Ureter (tissue), 1 donor: ENCODE results near the gene ABCD2. TPM values are rescaled to one million over a fixed set of nuclear protein-coding genes. Genes with fewer than 3 reads are reported as not detected.
"Not testable (repeated sequence)": the region's sequence is repeated elsewhere in the genome, so short reads cannot be mapped to it uniquely, and the experiment has no call there.

Source experiments
- DNase-seq: peaks from one replicate; pipeline ENCODE4 v3.0.0-alpha.2; 2020; ENCODE audit warnings: low spot score
- total RNA-seq: library from RNA; stranded (reverse); gene quantifications from one replicate; pipeline ENCODE4 v1.2.4, GENCODE V29; 2023
- donor health status: DM: yes; HTN: yes; CAD: no.

ABCD2 gene
- 4.6 TPM for total RNA-seq

GRCh38 chr12:39619660-39620433 is at the start of gene ABCD2:
ABCD2 (minus strand) TSS chr12:39619803; CDS start chr12:39619615, 188 bp downstream.
- peak; percentile 77 for DNase-seq

- no peak for DNase-seq
Observed at GRCh38 chr12:39660101-39660500, 40.5 kb upstream of the ABCD2 start.

- DNase-seq, result no peak
Observed at GRCh38 chr12:39647383-39647782, 27.8 kb upstream of the ABCD2 start.

- no peak for DNase-seq
Observed at GRCh38 chr12:39646963-39647362, 27.4 kb upstream of the ABCD2 start.

- no peak for DNase-seq
Observed at GRCh38 chr12:39643052-39643451, 23.4 kb upstream of the ABCD2 start.

GRCh38 chr12:39638840-39639239 is 19.2 kb upstream of the ABCD2 start:
- no peak for DNase-seq

- DNase-seq, result no peak
Observed at GRCh38 chr12:39638178-39638577, 18.6 kb upstream of the ABCD2 start.

- no peak for DNase-seq
Observed at GRCh38 chr12:39632670-39633069, 13.1 kb upstream of the ABCD2 start.

DNA sequence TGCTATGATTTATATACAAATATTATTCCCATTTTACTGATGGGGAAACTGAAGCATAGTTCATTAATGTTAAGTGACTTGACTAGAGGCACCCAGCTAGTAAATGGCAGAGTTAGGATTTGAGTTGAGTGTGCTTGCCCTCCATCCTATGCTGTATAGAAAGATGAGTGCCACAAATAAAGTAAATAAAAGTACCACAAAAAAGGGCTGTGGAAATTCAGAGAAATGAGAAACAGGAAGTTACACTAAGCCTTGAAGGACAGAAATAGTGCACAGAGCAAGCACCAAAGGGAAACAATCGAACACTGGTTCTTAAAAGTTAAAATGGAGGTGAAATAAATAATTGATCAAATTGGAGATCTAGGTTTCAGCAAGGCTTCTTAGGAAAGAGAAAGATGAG is 9.2 kb upstream of the ABCD2 start:
- DNase-seq, result no peak

DNA sequence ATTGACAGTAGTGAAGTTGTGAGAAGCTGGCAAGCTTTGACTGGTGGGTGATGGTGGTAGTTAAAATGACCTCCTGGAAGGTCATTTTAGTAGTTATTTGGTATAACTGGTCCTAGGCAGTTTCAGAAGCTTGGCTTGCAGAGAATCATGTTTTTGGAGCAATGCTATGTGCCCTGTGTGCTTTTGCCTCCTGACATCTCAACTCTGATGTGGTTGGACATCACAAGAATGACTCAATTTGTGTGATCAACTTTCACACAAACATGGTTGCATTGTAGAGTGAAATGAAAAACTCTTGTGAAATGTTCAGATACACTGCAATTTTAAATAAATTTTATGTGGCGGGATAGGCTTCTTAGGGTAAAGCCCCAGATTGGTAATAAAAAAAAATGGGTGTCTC is 8.3 kb upstream of the ABCD2 start:
- no peak for DNase-seq

DNA sequence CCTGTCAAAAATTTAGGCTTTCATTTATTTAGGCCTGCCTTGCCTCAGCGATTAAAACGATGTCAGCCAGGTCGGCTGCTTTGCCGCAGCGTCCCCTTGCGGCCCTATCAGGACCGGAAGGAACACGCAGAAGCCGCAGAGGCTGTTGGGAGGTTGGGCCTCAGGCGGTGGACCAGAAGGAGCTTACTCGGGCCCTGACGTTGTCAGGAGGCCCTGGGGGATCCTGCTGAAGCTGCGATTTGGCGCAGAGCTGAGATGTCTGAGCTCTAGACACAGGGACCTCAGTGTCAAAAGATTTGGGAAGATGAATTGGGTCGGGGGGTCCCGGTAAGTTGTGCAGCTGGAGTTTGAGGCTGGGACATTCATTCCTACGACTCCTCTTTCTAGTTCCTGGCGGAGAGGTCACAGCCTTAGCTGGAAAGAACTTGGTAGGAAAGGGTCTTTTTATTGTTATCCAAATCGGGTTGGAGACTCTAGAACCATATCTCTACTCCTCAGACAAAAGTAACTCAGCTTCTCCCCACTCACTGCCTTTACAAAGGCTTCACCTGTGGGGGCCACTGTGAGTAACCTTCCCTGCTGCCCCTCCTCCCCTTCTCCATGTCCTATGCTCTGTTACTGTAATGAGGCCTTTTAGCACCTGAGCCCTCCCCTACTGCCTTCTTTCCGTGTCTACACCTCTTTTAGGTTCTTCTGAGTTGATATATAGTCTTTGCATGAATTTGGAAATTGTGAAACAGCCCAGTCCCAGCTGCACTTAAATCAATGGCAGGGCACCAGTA is 6.6 kb upstream of the ABCD2 start:
- no peak for DNase-seq

DNA sequence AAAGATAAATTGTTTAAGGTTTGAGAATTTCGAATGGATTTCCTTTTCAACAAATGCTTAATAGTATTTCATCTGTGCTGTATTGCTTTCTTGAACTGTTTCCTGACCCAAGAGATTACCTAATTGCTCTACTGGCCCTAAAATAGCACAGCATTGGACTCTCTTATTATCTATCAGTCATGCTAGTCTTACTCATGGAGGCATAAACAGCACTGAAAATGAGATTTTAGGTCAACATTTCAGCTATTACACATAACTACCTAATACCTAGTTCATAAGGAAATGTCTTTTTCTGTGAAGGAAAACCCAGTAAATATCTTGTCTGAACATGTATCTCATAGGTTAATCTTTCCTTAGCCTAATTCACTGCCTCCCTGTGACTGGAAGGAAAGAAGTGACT is 4.3 kb upstream of the ABCD2 start:
- DNase-seq, result no peak

GRCh38 chr12:39623160-39623559 is 3.6 kb upstream of the ABCD2 start:
- DNase-seq, result not testable (repeated sequence)

DNA sequence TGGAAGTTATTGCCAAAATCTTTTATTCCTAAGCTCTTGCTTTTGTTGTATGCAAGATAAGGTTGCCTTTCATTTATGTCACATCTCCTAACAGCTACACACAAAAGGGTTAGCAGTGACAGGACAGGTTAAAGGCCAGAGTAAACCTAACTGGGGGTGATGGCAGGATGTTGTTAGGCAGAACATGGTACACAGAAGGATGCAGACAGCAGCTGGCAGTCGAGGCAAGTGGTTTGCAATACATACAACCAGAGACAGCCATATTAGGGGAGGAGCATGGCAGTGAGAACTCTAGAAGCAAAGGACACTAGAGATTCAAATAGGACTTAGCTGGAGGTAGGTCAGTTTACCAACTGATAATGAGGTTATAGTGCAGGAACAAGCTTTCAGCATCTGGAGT is 2.7 kb upstream of the ABCD2 start:
- no peak for DNase-seq

DNA sequence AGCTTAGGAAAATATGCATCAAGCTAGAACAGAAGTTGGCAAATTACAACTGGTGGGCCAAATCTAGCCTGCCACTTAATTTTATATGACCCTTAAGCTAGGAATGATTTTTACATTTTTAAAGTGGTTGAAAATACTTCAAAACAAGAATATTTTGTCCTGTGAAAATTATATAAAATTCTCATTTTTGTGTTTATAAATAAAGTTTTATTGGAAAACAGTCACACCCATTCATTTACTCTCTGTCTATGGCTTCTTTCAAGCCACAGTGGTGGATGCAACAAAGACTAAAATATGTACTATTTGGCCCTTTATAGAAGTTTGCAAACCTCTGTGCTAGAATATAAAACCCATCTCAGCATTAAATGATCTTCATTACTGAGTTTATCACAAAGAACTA is 2.1 kb upstream of the ABCD2 start:
- DNase-seq, result no peak

DNA sequence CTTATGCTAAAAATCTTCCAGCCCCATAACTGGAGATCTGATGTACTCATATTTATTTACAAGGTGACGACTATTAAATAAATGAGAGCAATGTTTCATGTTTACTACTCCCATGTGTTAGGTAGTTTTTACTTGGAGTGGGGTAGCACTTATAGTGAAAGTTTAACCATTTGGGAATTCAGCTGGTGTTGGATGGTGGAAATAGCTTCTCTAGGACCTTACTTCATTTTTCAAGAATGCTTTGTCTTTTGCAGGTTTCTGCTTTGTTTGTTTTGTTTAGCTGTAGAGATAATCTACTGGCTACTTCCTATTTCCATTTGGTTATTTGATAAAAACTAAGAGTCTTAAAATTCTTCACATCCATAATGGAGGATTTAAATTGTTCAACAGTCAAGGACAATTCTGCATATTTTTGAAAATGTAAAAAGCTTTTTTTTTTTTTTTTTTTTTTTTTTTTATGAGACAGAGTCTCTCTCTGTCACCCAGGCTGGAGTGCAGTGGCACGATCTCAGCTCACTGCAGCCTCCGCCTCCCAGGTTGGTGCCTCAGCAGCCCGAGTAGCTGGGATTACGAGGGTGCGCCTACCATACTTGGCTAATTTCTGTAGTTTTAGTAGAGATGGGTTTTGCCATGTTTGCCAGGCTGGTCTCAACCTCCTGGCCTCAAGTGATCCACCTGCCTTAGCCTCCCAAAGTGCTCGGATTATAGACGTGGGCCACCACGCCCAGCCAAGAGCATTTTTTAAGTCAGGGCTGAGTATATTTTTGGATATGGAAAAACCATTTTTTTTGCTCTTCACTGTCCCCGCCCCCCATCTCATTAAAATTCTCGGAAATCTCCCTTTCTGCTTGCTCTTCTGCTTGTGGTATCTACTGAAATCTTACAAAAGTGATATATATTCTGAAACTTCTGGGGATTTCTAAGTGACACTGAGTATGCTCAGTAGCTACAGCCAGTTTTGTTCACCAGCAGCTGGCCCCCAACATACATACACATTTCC is 1.4 kb upstream of the ABCD2 start:
- DNase-seq, result no peak

DNA sequence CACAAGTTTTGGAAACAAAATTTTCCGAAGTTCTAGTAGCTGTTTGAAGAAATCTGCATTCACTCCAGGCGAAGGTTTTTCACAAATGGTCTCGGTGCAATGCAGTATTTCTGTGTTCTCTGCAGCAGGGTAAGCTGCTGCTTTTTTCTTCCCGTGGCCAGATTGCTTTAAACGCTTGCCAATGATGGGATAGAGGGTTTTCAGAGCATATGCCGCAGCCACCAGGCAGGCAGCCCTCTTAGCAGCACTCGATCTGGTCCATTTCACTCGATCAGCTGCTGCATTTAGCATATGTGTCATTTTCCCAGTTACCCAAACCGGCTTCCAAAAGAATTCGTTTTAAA is 315 bp downstream of the ABCD2 start:
- DNase-seq, result no peak

DNA sequence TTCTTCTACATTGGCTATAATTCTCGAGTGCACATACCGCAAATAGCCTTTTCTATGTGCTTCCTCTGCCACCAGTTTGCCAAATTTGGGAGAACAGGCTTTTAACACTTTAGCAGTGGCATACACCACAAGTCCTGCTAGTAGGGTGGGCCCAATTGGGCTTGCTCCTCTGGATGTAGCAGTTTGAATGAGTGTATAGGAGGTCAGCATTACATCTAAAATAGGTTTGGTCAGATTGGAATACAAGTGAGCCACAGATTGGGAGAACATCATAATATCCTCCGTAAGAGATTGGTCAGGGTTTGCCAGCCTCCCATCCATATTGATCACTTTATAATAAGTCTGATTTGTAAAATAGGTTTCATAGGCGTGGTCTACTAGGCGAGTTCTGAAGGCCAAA is 902 bp downstream of the ABCD2 start:
- no peak for DNase-seq

- no peak for DNase-seq
Observed at GRCh38 chr12:39617887-39618286, 1.7 kb downstream of the ABCD2 start.

DNA sequence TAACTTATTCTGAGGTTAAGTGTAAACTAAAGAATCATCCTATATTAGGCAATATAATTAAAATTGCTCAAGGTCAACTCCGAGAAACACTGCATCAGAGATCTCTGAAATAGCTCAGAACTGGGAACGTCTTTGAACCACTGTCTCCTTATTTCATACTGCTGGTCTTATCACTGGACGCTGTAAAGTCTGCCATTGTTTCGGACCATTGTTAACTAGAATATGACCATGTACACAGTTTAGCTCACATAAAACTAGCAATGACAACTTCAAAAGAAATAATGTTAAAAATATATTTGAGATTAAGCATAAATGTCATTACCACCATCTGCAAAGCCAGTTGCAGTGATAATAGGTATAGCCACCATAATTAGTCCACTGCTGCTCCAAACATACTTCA is 2.9 kb downstream of the ABCD2 start:
- no peak for DNase-seq

DNA sequence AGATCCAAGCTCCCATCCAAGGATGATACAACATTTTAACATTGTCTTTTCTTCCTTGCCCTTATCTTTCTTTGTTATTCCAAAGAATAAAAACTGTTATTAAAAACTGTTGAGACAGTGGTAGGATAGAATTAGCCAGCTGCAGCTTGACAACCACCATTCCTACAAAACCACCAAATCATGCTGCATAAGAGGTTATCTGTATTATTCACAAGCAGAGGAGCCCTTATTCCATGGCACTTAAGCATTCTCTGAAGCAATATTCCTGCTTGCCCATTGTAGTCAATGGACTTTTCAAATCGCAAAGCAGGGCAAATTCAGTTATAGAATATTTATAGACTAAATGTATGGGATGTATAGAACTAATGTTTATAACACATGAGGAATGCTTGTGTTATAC is 3.4 kb downstream of the ABCD2 start:
- DNase-seq, result no peak

- DNase-seq, result no peak
Observed at GRCh38 chr12:39613525-39613924, 6.1 kb downstream of the ABCD2 start.
